IMR-90 (cell line): ENCODE results near the gene PF4V1. TPM values are rescaled to one million over a fixed set of nuclear protein-coding genes. Genes with fewer than 3 reads are reported as not detected.
A peak's percentile ranks its signal among the peaks of the same experiment; 100 is the strongest.

Source experiments
- ATAC-seq: fragments of 200-7000 bp; cut with Tn5 transposase; 2 replicates; pipeline ENCODE4 v1.9.1; 2020; ENCODE audit warnings: low read depth, mild to moderate bottlenecking, moderate library complexity
- BruUV-seq: library from RNA; stranded (reverse); fragments of 400-500 nt; replicated peaks from 2 replicates; lab custom pipeline; 2021; lab: Mats Ljungman, UMichigan
- CTCF ChIA-PET: fragments of 300-600 bp; formaldehyde crosslinking; extraction: SDS; loops from one replicate; lab custom pipeline; 2021; ENCODE audit warnings: antibody characterized with exemption; lab: Yijun Ruan, JAX
- POLR2A ChIA-PET: fragments of 300-600 bp; sonication (Branson Sonifier 250); formaldehyde crosslinking; loops from one replicate; lab custom pipeline; 2022; ENCODE audit warnings: antibody characterized with exemption; ENCODE audit not compliant: unreplicated experiment; lab: Charles Lee
- DNase-seq: peaks from one replicate; pipeline ENCODE4 v3.0.0; 2013
- H2AFZ ChIP-seq: replicated peaks from 2 replicates; pipeline ENCODE3; 2013; ENCODE audit warnings: low read length, mild to moderate bottlenecking; ENCODE audit not compliant: poor library complexity
- H2AK5ac ChIP-seq: 2 replicates; pipeline ENCODE4 v1.6.1; 2013; ENCODE audit warnings: low read depth, low read length, inconsistent platforms
- H2AK9ac ChIP-seq: replicated peaks from 2 replicates; pipeline ENCODE3; 2013; ENCODE audit warnings: mild to moderate bottlenecking, low read depth, low read length, moderate library complexity; ENCODE audit not compliant: poor library complexity
- H2BK120ac ChIP-seq: 2 replicates; pipeline ENCODE4 v1.6.1; 2013; ENCODE audit warnings: low read depth, low read length, inconsistent platforms
- H2BK15ac ChIP-seq: 3 replicates; pipeline ENCODE4 v1.6.1; 2013; ENCODE audit warnings: low read depth, low read length, inconsistent platforms
- H2BK20ac ChIP-seq: 2 replicates; pipeline ENCODE4 v1.6.1; 2013; ENCODE audit warnings: low read depth, mild to moderate bottlenecking, inconsistent platforms, low read length, moderate library complexity
- H2BK5ac ChIP-seq: 2 replicates; pipeline ENCODE4 v1.6.1; 2013; ENCODE audit warnings: mild to moderate bottlenecking, low read depth, low read length, inconsistent platforms; ENCODE audit not compliant: poor library complexity, severe bottlenecking
- H3K14ac ChIP-seq: replicated peaks from 2 replicates; pipeline ENCODE4 v1.6.1; 2013; ENCODE audit warnings: low read depth, low read length, inconsistent platforms
- H3K18ac ChIP-seq: 2 replicates; pipeline ENCODE4 v1.6.1; 2013; ENCODE audit warnings: low read depth, low read length, control low read depth
- H3K23ac ChIP-seq: 2 replicates; pipeline ENCODE4 v1.6.1; 2013; ENCODE audit warnings: low read depth, low read length, inconsistent platforms
- H3K27ac ChIP-seq: 2 replicates; pipeline ENCODE4 v1.5.1; 2013; ENCODE audit warnings: mild to moderate bottlenecking, control low read depth, low read length; ENCODE audit not compliant: insufficient read depth
- H3K27me3 ChIP-seq: 2 replicates; pipeline ENCODE4 v1.6.1; 2013; ENCODE audit warnings: low read length; ENCODE audit not compliant: control insufficient read depth, insufficient read depth
- H3K36me3 ChIP-seq: 2 replicates; pipeline ENCODE4 v1.6.1; 2013; ENCODE audit warnings: low read length, mixed read lengths; ENCODE audit not compliant: control insufficient read depth, insufficient read depth
- H3K4ac ChIP-seq: 2 replicates; pipeline ENCODE4 v1.6.1; 2013; ENCODE audit warnings: low read depth, low read length, inconsistent platforms
- H3K4me1 ChIP-seq: 2 replicates; pipeline ENCODE4 v1.6.1; 2013; ENCODE audit warnings: low read length, mixed read lengths; ENCODE audit not compliant: control insufficient read depth, insufficient read depth
- H3K4me2 ChIP-seq: 2 replicates; pipeline ENCODE4 v1.6.1; 2013; ENCODE audit warnings: low read depth, mild to moderate bottlenecking, control low read depth, low read length, moderate library complexity
- H3K4me3 ChIP-seq: 2 replicates; pipeline ENCODE4 v1.5.1; 2013; ENCODE audit warnings: low read depth, mild to moderate bottlenecking, control low read depth, low read length, moderate library complexity; ENCODE audit not compliant: insufficient read depth
- H3K56ac ChIP-seq: 2 replicates; pipeline ENCODE4 v1.6.1; 2013; ENCODE audit warnings: low read length, inconsistent platforms; ENCODE audit not compliant: insufficient read depth; ENCODE audit errors: extremely low read depth
- H3K79me1 ChIP-seq, 2 experiments: 2 replicates each; pipeline ENCODE4 v1.6.1; 2013; ENCODE audit warnings: low read length in 2 of 2, inconsistent platforms in 1 of 2, low read depth in 1 of 2
- H3K9ac ChIP-seq: 2 replicates; pipeline ENCODE4 v1.6.1; 2013; ENCODE audit warnings: low read depth, low read length, control low read depth
- H3K9me1 ChIP-seq: 2 replicates; pipeline ENCODE4 v1.6.1; 2013; ENCODE audit warnings: low read length, inconsistent platforms; ENCODE audit not compliant: insufficient read depth
- H3K9me3 ChIP-seq: 2 replicates; pipeline ENCODE4 v1.6.1; 2013; ENCODE audit warnings: low read length; ENCODE audit not compliant: control insufficient read depth, insufficient read depth
- H4K20me1 ChIP-seq: 2 replicates; pipeline ENCODE4 v1.6.1; 2013; ENCODE audit warnings: low read length, inconsistent platforms; ENCODE audit not compliant: insufficient read depth
- H4K5ac ChIP-seq: 2 replicates; pipeline ENCODE4 v1.6.1; 2013; ENCODE audit warnings: mild to moderate bottlenecking, low read depth, low read length, control low read depth
- H4K8ac ChIP-seq, 2 experiments: 2 replicates each; pipeline ENCODE4 v1.6.1; 2013; ENCODE audit warnings: low read depth in 2 of 2, low read length in 2 of 2, control low read depth in 1 of 2, inconsistent platforms in 1 of 2
- H4K91ac ChIP-seq: 2 replicates; pipeline ENCODE4 v1.6.1; 2013; ENCODE audit warnings: low read depth, low read length, inconsistent platforms; ENCODE audit not compliant: insufficient read depth
- MAFK ChIP-seq: IDR thresholded peaks from 2 replicates; pipeline ENCODE4 v1.6.1; 2012; ENCODE audit warnings: low read depth, low read length, improper control_type of control experiment
- MXI1 ChIP-seq: IDR thresholded peaks from 2 replicates; pipeline ENCODE4 v1.6.1; 2012; ENCODE audit warnings: low read depth, mild to moderate bottlenecking, low read length, moderate library complexity, borderline replicate concordance
- WGBS, 2 experiments: methylation state at CpG; one replicate each; pipeline versions ENCODE4 v1.1.5 to v1.1.7; 2013; ENCODE audit warnings: missing lambda C conversion rate in 2 of 2; ENCODE audit not compliant: insufficient read length in 1 of 2; ENCODE audit errors: extremely low coverage in 2 of 2; 5-methylcytosine and 5-hydroxymethylcytosine counted together
- dilution Hi-C: fragments of 300-500 bp; cut with HindIII; formaldehyde crosslinking; loops from one replicate; pipeline ENCODE4 v1.14.3; 2018; ENCODE audit warnings: low sequenced_read_pairs; ENCODE audit not compliant: unreplicated experiment
- in situ Hi-C: fragments of 300-500 bp; cut with MboI; formaldehyde crosslinking; loops from 3 replicates; pipeline ENCODE4 v1.14.3; 2019; ENCODE audit warnings: low sequenced_read_pairs, inconsistent platforms, mixed read lengths
- intact Hi-C: fragments of 100-400 bp; cut with micrococcal nuclease; formaldehyde crosslinking; loops from 2 replicates; pipeline ENCODE4 v1.10.0; 2022
- polyA plus RNA-seq, 3 experiments: library from polyadenylated mRNA; depleted of rRNA; stranded (reverse); fragments of >200 nt; gene quantifications; 2 replicates each; pipeline ENCODE4 v1.2.3, GENCODE V29; 2012; ENCODE audit warnings: low replicate concordance in 1 of 3
- total RNA-seq: library from RNA; depleted of rRNA; stranded (reverse); fragments of >200 nt; gene quantifications from 2 replicates; pipeline ENCODE4 v1.2.3, GENCODE V29; 2012

Gene PF4V1
- total and polyA plus RNA-seq, 2 of the 4 experiments (the other 2 are of a cell fraction): not detected

GRCh38 chr4:73902038-73902637 lies 49.0 kb downstream of the PF4V1 start:
- TF ChIP-seq MAFK (0 out of 2 replicates have a peak, but pooled peaks have one; percentile 35), MXI1 (no peak)
- no peaks in the 10 kb centered on the region for H3K9me3 ChIP-seq
- H2AK5ac ChIP-seq: no peak overlapping the region
- ATAC-seq: peak; percentile 53; the same call in 1 of the 2 replicates
- H3K14ac ChIP-seq: no peak overlapping the region
- in situ Hi-C loops (no loop called here), intact Hi-C loops (no loop called here), dilution Hi-C loops (no loop called here)
- H3K23ac ChIP-seq: no peak overlapping the region
- BruUV-seq: no TSS peak
- H3K27me3 ChIP-seq: peaks cover 6% of the 10 kb centered on the region; the same call in 1 of the 2 replicates
- no peak overlapping the region for H2BK20ac ChIP-seq
- H2AK9ac ChIP-seq: no peak overlapping the region
- DNase-seq: peak; percentile 68
- H3K36me3 ChIP-seq: no peaks in the 10 kb centered on the region
- no peak overlapping the region for H4K5ac ChIP-seq
- no peak overlapping the region for H3K9ac ChIP-seq
- no peak overlapping the region for H2BK5ac ChIP-seq
- H4K8ac ChIP-seq: no peak overlapping the region
- no peaks in the 10 kb centered on the region for H3K9me1 ChIP-seq
- ChIA-PET POLR2A (no interaction called here), CTCF (interaction anchor here (0.6 to 0.7 kb wide), 2 partner anchors 35 to 223 kb away, joined by 3 to 4 read pairs; no protein-coding TSS in a partner anchor)
- no peaks in the 10 kb centered on the region for H3K4me1 ChIP-seq
- no peak overlapping the region for H3K4ac ChIP-seq
- no CpG with 5 or more reads among the region's 1 CpG for WGBS, 2 experiments
- no peak overlapping the region for H2BK120ac ChIP-seq
- no peak overlapping the region for H2AFZ ChIP-seq
- H3K27ac ChIP-seq: no peak overlapping the region
- H4K91ac ChIP-seq: no peak overlapping the region
- no peaks in the 10 kb centered on the region for H4K20me1 ChIP-seq
- H3K4me3 ChIP-seq: no peak overlapping the region
- no peak overlapping the region for H3K56ac ChIP-seq
- H2BK15ac ChIP-seq: no peak overlapping the region
- H3K79me1 ChIP-seq: no peaks in the 10 kb centered on the region
- no peak overlapping the region for H3K18ac ChIP-seq
- H3K4me2 ChIP-seq: no peak overlapping the region
